HCT116 (cell line): ENCODE data around the gene SLC6A12.
A peak's percentile ranks its signal among the peaks of the same experiment; 100 is the strongest.

Experiments used
- CEBPB ChIP-seq: IDR thresholded peaks from 2 replicates; pipeline ENCODE4 v1.6.1; 2012; ENCODE audit warnings: low read depth
- CTCF ChIP-seq, 3 experiments: fragments of 200-600 bp in 1 of 3; sonication (generic) in 1 of 3; IDR thresholded peaks in 2 of 3; conservative IDR thresholded peaks in 1 of 3; 2 replicates each; pipeline ENCODE4 v1.5.1; 2012 to 2017; ENCODE audit warnings: low read depth in 2 of 3, low read length in 2 of 3, antibody characterized with exemption in 1 of 3, borderline replicate concordance in 1 of 3, control low read depth in 1 of 3, mild to moderate bottlenecking in 1 of 3, mixed read lengths in 1 of 3, mixed run types in 1 of 3, moderate library complexity in 1 of 3; ENCODE audit not compliant: insufficient read depth in 1 of 3
- EGR1 ChIP-seq: IDR thresholded peaks from 2 replicates; pipeline ENCODE4 v1.6.1; 2012; ENCODE audit warnings: low read depth
- EZH2 ChIP-seq: fragments of 200-600 bp; sonication (generic); IDR thresholded peaks from 2 replicates; pipeline ENCODE4 v1.6.1; 2017; ENCODE audit warnings: antibody characterized with exemption, mixed run types
- MAX ChIP-seq: IDR thresholded peaks from 2 replicates; pipeline ENCODE4 v1.6.1; 2012
- RAD21 ChIP-seq: IDR thresholded peaks from 2 replicates; pipeline ENCODE4 v1.6.1; 2012; ENCODE audit warnings: low read depth, mild to moderate bottlenecking
- REST ChIP-seq: IDR thresholded peaks from 2 replicates; pipeline ENCODE4 v1.6.1; 2012; ENCODE audit warnings: low read depth
- SP1 ChIP-seq: IDR thresholded peaks from 2 replicates; pipeline ENCODE4 v1.6.1; 2012; ENCODE audit warnings: low read depth
- TCF7L2 ChIP-seq: IDR thresholded peaks from 2 replicates; pipeline ENCODE4 v1.7.0; 2011; ENCODE audit warnings: borderline replicate concordance, inconsistent platforms; ENCODE audit not compliant: insufficient read depth, insufficient read length; ENCODE audit errors: extremely low read depth
- ZNF274 ChIP-seq: fragments of 200-500 bp; sonication (Bioruptor generic); IDR thresholded peaks from 2 replicates; pipeline ENCODE4 v1.6.1; 2014; ENCODE audit warnings: mild to moderate bottlenecking, low read depth, low read length, inconsistent platforms

GRCh38 chr12:153080-153746 lies 60.7 kb downstream of the SLC6A12 start:
- no peak for TF ChIP-seq ZNF274
- no peak for TF ChIP-seq SP1
- TF ChIP-seq CTCF (IDR thresholded peaks at IDR 0.05 in 2 of 3, conservative IDR thresholded peaks at IDR 0.05 in 1 of 3; ENCODE audit: borderline replicate concordance in 1 of 3, insufficient read depth in 1 of 3, low read depth in 2 of 3, low read length in 2 of 3) = peak; percentile 94 to 99 (median 98)
- no peak for TF ChIP-seq MAX
- TF ChIP-seq TCF7L2 = no peak
- peak; percentile 89 for TF ChIP-seq RAD21
- no peak for TF ChIP-seq CEBPB
- no peak for TF ChIP-seq EGR1
- no peak for TF ChIP-seq REST
- no peak for TF ChIP-seq EZH2
